Prostate gland (tissue), 2 donors: ENCODE data around the gene KCND1. TPM values are rescaled to one million over a fixed set of nuclear protein-coding genes. Genes with fewer than 3 reads are reported as not detected.

Source experiments
- DNase-seq: peaks from one replicate; pipeline ENCODE4 v3.0.0-alpha.2; 2019; ENCODE audit warnings: low spot score
- H3K27ac ChIP-seq, 2 donors: fragments of 200-600 bp; sonication (generic); 2 replicates each; pipeline ENCODE4 v1.5.1; 2017 to 2019
- H3K27me3 ChIP-seq: fragments of 200-600 bp; sonication (generic); replicated peaks from 2 replicates; pipeline ENCODE4 v1.5.1; 2019; ENCODE audit not compliant: insufficient read depth
- H3K36me3 ChIP-seq, 2 donors: fragments of 200-600 bp; sonication (generic); 1 replicate in 1 of 2; 2 replicates in 1 of 2; pipeline versions ENCODE4 v1.5.1 to v1.8.1; 2017 to 2019
- H3K4me1 ChIP-seq: fragments of 200-600 bp; sonication (generic); replicated peaks from 2 replicates; pipeline ENCODE4 v1.5.1; 2019
- H3K4me3 ChIP-seq, 2 donors: fragments of 200-600 bp; sonication (generic); 2 replicates each; pipeline ENCODE4 v1.5.1; 2017 to 2019
- H3K9me3 ChIP-seq: fragments of 200-600 bp; sonication (generic); 2 replicates; pipeline ENCODE4 v1.5.1; 2017
- POLR2A ChIP-seq: fragments of 450-650 bp; IDR thresholded peaks from one replicate; pipeline ENCODE4 v1.6.1; 2016; ENCODE audit warnings: antibody characterized with exemption, mild to moderate bottlenecking
- POLR2AphosphoS5 ChIP-seq: sonication (generic); formaldehyde crosslinking; IDR thresholded peaks from one replicate; pipeline ENCODE4 v1.6.1; 2017; ENCODE audit warnings: antibody characterized with exemption
- WGBS: methylation state at CpG from one replicate; pipeline ENCODE4 v1.1.5; 2018; 5-methylcytosine and 5-hydroxymethylcytosine counted together
- intact Hi-C: fragments of 100-400 bp; cut with DNase I; formaldehyde crosslinking; loops from one replicate; pipeline ENCODE4 v1.14.2; 2022
- total RNA-seq, 2 donors: library from RNA; depleted of rRNA; stranded (reverse); fragments of >200 nt; gene quantifications; one replicate each; pipeline ENCODE4 v1.1.0, GENCODE V29; 2016
- TF ChIP-seq, protein P1 (sequence below), 4 experiments: fragments of 200-600 bp in 2 of 4; fragments of 450-650 bp in 2 of 4; sonication (generic) in 2 of 4; IDR thresholded peaks; 1 replicate in 3 of 4; 2 replicates in 1 of 4; pipeline ENCODE4 v1.5.1; 2016 to 2019; ENCODE audit warnings: antibody characterized with exemption in 4 of 4, mild to moderate bottlenecking in 2 of 4, moderate library complexity in 2 of 4

The KCND1 gene
- 1 to 10 TPM in 1 of 2 donors, under 1 TPM in 1; 0.23 to 1.9 TPM for total RNA-seq

GRCh38 chrX:48971249-48972219 is at the start of gene KCND1:
TSS of gene KCND1 (minus strand) at chrX:48971844. CDS start at chrX:48970271, 1,573 bp downstream.
- no peaks in the 10 kb centered on the region for H3K4me1 ChIP-seq
- 2% methylated on average over 13 of the region's 28 CpGs for WGBS
- DNase-seq, result no peak
- H3K9me3 ChIP-seq, result no peaks in the 10 kb centered on the region
- H3K27ac ChIP-seq, result no peak within 1 kb of the TSS
- TF ChIP-seq POLR2A (no peak), POLR2AphosphoS5 (no peak)
- TF ChIP-seq, protein P1, sequence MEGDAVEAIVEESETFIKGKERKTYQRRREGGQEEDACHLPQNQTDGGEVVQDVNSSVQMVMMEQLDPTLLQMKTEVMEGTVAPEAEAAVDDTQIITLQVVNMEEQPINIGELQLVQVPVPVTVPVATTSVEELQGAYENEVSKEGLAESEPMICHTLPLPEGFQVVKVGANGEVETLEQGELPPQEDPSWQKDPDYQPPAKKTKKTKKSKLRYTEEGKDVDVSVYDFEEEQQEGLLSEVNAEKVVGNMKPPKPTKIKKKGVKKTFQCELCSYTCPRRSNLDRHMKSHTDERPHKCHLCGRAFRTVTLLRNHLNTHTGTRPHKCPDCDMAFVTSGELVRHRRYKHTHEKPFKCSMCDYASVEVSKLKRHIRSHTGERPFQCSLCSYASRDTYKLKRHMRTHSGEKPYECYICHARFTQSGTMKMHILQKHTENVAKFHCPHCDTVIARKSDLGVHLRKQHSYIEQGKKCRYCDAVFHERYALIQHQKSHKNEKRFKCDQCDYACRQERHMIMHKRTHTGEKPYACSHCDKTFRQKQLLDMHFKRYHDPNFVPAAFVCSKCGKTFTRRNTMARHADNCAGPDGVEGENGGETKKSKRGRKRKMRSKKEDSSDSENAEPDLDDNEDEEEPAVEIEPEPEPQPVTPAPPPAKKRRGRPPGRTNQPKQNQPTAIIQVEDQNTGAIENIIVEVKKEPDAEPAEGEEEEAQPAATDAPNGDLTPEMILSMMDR (IDR thresholded peaks at IDR 0.05), result no peak
- H3K27me3 ChIP-seq, result no peaks in the 10 kb centered on the region
- H3K36me3 ChIP-seq, result no peaks in the 10 kb centered on the region
- intact Hi-C loops, result no loop called here
- H3K4me3 ChIP-seq, result peak within 1 kb of the TSS; percentile 10 to 15

DNA sequence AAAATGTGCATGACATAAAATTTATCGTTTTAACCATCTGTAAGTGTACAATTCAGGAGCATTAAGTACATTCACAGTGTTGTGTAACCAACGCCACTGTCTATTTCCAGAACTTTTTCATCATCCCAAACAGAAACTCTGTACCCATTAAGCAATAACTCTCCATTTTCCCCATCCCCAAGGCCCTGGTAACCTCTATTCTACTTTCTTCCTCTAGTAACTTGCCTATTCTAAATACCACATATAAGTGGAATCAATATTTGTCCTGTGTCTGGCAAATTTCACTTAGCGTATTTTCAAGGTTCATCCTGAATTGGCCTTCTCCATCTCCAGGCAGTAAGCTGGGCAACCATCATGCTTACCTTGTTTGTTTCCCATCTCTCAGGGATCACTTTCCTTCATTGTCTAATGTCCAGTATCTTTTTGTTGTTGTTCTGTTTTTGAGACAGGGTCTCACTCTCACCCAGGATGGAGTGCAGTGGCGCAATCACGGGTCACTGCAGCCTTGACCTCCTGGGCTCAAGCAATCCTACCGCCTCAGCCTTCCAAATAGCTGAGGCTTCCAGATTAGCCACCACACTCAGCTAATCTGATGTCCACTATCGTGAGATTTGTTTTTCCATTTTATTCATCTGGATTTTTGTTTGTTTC is 48.1 kb upstream of the KCND1 start:
- H3K27ac ChIP-seq, result no peak overlapping the region
- TF ChIP-seq, protein P1 (IDR thresholded peaks at IDR 0.05), result no peak
- no peak for TF ChIP-seq POLR2AphosphoS5
- TF ChIP-seq POLR2A, result no peak
- 89% methylated on average over 7 of the region's 7 CpGs for WGBS
- DNase-seq, result no peak
- H3K4me3 ChIP-seq, result no peak overlapping the region
- no peaks in the 10 kb centered on the region for H3K4me1 ChIP-seq
- H3K36me3 ChIP-seq, result no peaks in the 10 kb centered on the region
- H3K9me3 ChIP-seq, result no peaks in the 10 kb centered on the region
- H3K27me3 ChIP-seq, result no peaks in the 10 kb centered on the region
- intact Hi-C loops, result no loop called here

DNA sequence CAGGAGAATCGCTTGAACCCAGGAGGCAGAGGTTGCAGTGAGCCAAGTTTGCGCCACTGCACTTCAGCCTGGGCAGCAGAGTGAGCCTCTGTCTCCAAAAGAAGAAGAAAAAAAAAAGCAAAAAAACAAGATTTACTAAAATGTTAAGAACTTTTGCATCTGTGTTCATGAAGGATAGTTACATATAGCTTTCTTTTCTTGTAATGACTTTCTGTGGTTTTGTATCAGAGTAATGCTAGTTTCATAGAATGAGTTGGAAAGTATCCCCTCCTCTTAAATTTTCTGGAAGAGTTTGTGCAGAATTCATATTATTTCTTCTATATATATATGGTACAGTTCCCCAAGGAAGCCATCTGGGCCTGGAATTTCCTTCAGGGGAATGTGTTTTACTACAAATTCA is 47.4 kb upstream of the KCND1 start:
- TF ChIP-seq POLR2AphosphoS5 (no peak), POLR2A (no peak)
- TF ChIP-seq, protein P1 (IDR thresholded peaks at IDR 0.05), result no peak
- no peaks in the 10 kb centered on the region for H3K27me3 ChIP-seq
- no peaks in the 10 kb centered on the region for H3K4me1 ChIP-seq
- H3K9me3 ChIP-seq, result no peaks in the 10 kb centered on the region
- no peak overlapping the region for H3K4me3 ChIP-seq
- H3K36me3 ChIP-seq, result no peaks in the 10 kb centered on the region
- WGBS, result 96% methylated on average over 2 of the region's 2 CpGs
- H3K27ac ChIP-seq, result no peak overlapping the region
- intact Hi-C loops, result no loop called here
- DNase-seq, result no peak

DNA sequence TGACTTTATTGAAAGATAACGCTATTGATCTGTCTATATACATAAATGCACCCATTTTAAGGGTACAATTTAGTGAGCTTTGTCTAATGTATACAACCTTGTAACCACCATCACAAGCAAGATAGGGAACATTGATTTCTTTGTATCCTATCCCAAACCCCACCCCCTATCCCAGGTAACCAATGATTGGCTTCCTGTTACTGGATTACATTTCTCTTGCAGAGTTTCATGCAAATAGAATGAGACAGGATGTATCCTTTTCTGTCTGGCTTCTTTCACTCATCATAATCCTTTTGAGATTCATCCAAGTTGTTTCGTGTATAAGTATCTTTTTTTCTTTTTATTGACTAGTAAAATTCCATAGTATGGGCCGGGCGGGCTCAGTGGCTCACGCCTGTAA is 32.1 kb upstream of the KCND1 start:
- intact Hi-C loops, result loop anchor here (5.0 kb wide), 1 partner anchor 39 kb away; the partner anchor contains the start of gene TFE3
- no peak for DNase-seq
- Histone ChIP-seq H3K4me3 (no peak overlapping the region), H3K4me1 (no peaks in the 10 kb centered on the region), H3K36me3 (no peaks in the 10 kb centered on the region), H3K27ac (peak overlapping the region in 1 of 2 donors; percentile 83), H3K27me3 (no peaks in the 10 kb centered on the region), H3K9me3 (no peaks in the 10 kb centered on the region)
- TF ChIP-seq, protein P1 (IDR thresholded peaks at IDR 0.05), result no peak
- TF ChIP-seq POLR2A, result no peak
- no peak for TF ChIP-seq POLR2AphosphoS5
- WGBS, result 66% methylated on average over 5 of the region's 5 CpGs
